Endothelial cell of hepatic sinusoid (primary cell): ENCODE data around the gene AP1M1.

Experiments
- in situ Hi-C: cut with HindIII; loops from 2 replicates; pipeline ENCODE4 v1.10.0; 2017; ENCODE audit warnings: low sequenced_read_pairs

AP1M1 gene

GRCh38 chr19:16228637-16229321 lies 31.1 kb downstream of the AP1M1 start:
- in situ Hi-C loops = no loop called here

- in situ Hi-C loops = no loop called here
Observed at GRCh38 chr19:16229322-16229641, 31.6 kb downstream of the AP1M1 start.

- in situ Hi-C loops = no loop called here
Observed at GRCh38 chr19:16232127-16232526, 34.4 kb downstream of the AP1M1 start.

GRCh38 chr19:16232568-16232967 lies 34.9 kb downstream of the AP1M1 start:
- in situ Hi-C loops = no loop called here

- in situ Hi-C loops = no loop called here
Observed at GRCh38 chr19:16233081-16233776, 35.5 kb downstream of the AP1M1 start.

GRCh38 chr19:16233836-16234551 lies 36.3 kb downstream of the AP1M1 start:
- in situ Hi-C loops = no loop called here

- in situ Hi-C loops = no loop called here
Observed at GRCh38 chr19:16234552-16235445, 37.1 kb downstream of the AP1M1 start.

- in situ Hi-C loops = no loop called here
Observed at GRCh38 chr19:16235811-16236652, 38.3 kb downstream of the AP1M1 start.

GRCh38 chr19:16244091-16244490 lies 46.4 kb downstream of the AP1M1 start:
- in situ Hi-C loops = no loop called here

GRCh38 chr19:16247353-16248182 lies 49.9 kb downstream of the AP1M1 start:
- in situ Hi-C loops = loop anchor here (5.0 kb wide), 2 partner anchors 40 to 125 kb away; no protein-coding TSS in a partner anchor

GRCh38 chr19:16248380-16249023 lies 50.8 kb downstream of the AP1M1 start:
- in situ Hi-C loops = loop anchor here (5.0 kb wide), 2 partner anchors 39 to 124 kb away; no protein-coding TSS in a partner anchor

- in situ Hi-C loops = loop anchor here (5.0 kb wide), 2 partner anchors 37 to 122 kb away; no protein-coding TSS in a partner anchor
Observed at GRCh38 chr19:16249826-16250404, 52.2 kb downstream of the AP1M1 start.

GRCh38 chr19:16252459-16253205 lies 54.9 kb downstream of the AP1M1 start:
- in situ Hi-C loops = no loop called here

- in situ Hi-C loops = no loop called here
Observed at GRCh38 chr19:16254851-16255408, 57.2 kb downstream of the AP1M1 start.

- in situ Hi-C loops = no loop called here
Observed at GRCh38 chr19:16257509-16258002, 59.8 kb downstream of the AP1M1 start.

- in situ Hi-C loops = no loop called here
Observed at GRCh38 chr19:16258440-16258903, 60.8 kb downstream of the AP1M1 start.
